HepG2 (cell line): Measurements from ENCODE around the gene MEF2B. TPM values are rescaled to one million over a fixed set of nuclear protein-coding genes. Genes with fewer than 3 reads are reported as not detected.
A peak's percentile ranks its signal among the peaks of the same experiment; 100 is the strongest.

Source experiments
- BRD4 ChIP-seq: sonication (generic); formaldehyde crosslinking; IDR thresholded peaks from 2 replicates; pipeline ENCODE4 v1.4.0; 2020; ENCODE audit warnings: missing genetic modification reagents
- GATAD2A ChIP-seq: IDR thresholded peaks from 2 replicates; pipeline ENCODE4 v1.6.1; 2016
- HMG20A ChIP-seq: IDR thresholded peaks from 2 replicates; pipeline ENCODE4 v1.6.1; 2016; ENCODE audit warnings: borderline replicate concordance
- IKZF4 ChIP-seq: sonication (generic); formaldehyde crosslinking; IDR thresholded peaks from 2 replicates; pipeline ENCODE4 v1.5.1; 2020; ENCODE audit warnings: borderline replicate concordance, mild to moderate bottlenecking, low read depth, missing genetic modification reagents; ENCODE audit errors: not compliant biosample characterization
- ISL2 ChIP-seq: sonication (generic); formaldehyde crosslinking; IDR thresholded peaks from 2 replicates; pipeline ENCODE4 v1.5.0; 2020; ENCODE audit warnings: missing genetic modification reagents
- MIXL1 ChIP-seq: IDR thresholded peaks from 2 replicates; pipeline ENCODE4 v1.6.1; 2016
- MXI1 ChIP-seq: IDR thresholded peaks from 3 replicates; pipeline ENCODE4 v1.6.1; 2012; ENCODE audit warnings: low read depth, low read length, inconsistent platforms, borderline replicate concordance
- NFIB ChIP-seq: sonication (generic); formaldehyde crosslinking; IDR thresholded peaks from 2 replicates; pipeline ENCODE4 v1.9.0; 2021; ENCODE audit warnings: missing genetic modification reagents, mild to moderate bottlenecking, borderline replicate concordance
- NR1H2 ChIP-seq: sonication (generic); formaldehyde crosslinking; IDR thresholded peaks from 2 replicates; pipeline ENCODE4 v1.8.1; 2022; ENCODE audit warnings: low read depth, missing genetic modification reagents, borderline replicate concordance
- NR2F1 ChIP-seq, 2 experiments: fragments of 450-650 bp in 1 of 2; formaldehyde crosslinking in 1 of 2; IDR thresholded peaks; 2 replicates each; pipeline versions ENCODE4 v1.5.0 to v1.6.1; 2016 to 2020; ENCODE audit warnings: mild to moderate bottlenecking in 1 of 2, missing compliant biosample characterization in 1 of 2, missing genetic modification reagents in 1 of 2, moderate library complexity in 1 of 2
- ZBTB7A ChIP-seq: sonication (generic); formaldehyde crosslinking; IDR thresholded peaks from 2 replicates; pipeline ENCODE4 v1.8.0; 2022; ENCODE audit warnings: mild to moderate bottlenecking, missing genetic modification reagents
- ZNF543 ChIP-seq: sonication (generic); formaldehyde crosslinking; IDR thresholded peaks from 2 replicates; pipeline ENCODE4 v1.4.0; 2020; ENCODE audit warnings: mild to moderate bottlenecking, missing genetic modification reagents
- ZZZ3 ChIP-seq: sonication (generic); formaldehyde crosslinking; IDR thresholded peaks from 2 replicates; pipeline ENCODE4 v1.4.0; 2020; ENCODE audit warnings: missing genetic modification reagents, mild to moderate bottlenecking, borderline replicate concordance
- polyA plus RNA-seq, 8 experiments: library from polyadenylated mRNA; depleted of rRNA in 3 of 8; stranded (reverse) in 7 of 8; unstranded in 1 of 8; fragments of >200 nt; fragmentation: Illumina TruSeq in 4 of 8; extraction: Trizol in 4 of 8; gene quantifications; 2 replicates each; pipeline versions ENCODE4 v1.2.1 to v1.2.3, GENCODE V29; 2011 to 2016; ENCODE audit warnings: low read depth in 4 of 8, missing spikeins in 1 of 8, mixed read lengths in 1 of 8; ENCODE audit not compliant: insufficient read depth in 1 of 8
- total RNA-seq, 5 experiments: library from RNA; depleted of rRNA; stranded (reverse); fragments of >200 nt; fragmentation: Illumina TruSeq; extraction: Trizol; gene quantifications; 2 replicates each; pipeline ENCODE4 v1.2.3, GENCODE V29; 2016; ENCODE audit warnings: low read depth in 1 of 5
- TF ChIP-seq, protein P1 (sequence below): sonication (generic); formaldehyde crosslinking; IDR thresholded peaks from 2 replicates; pipeline ENCODE4 v1.4.0; 2020; ENCODE audit warnings: mild to moderate bottlenecking, missing genetic modification reagents
- TF ChIP-seq, protein P2 (sequence below): sonication (generic); formaldehyde crosslinking; IDR thresholded peaks from 2 replicates; pipeline ENCODE4 v1.9.0; 2021; ENCODE audit warnings: mild to moderate bottlenecking, missing genetic modification reagents
- TF ChIP-seq, protein P3 (sequence below): sonication (generic); formaldehyde crosslinking; IDR thresholded peaks from 2 replicates; pipeline ENCODE4 v1.4.0; 2020; ENCODE audit warnings: missing genetic modification reagents

Gene MEF2B
- total and polyA plus RNA-seq, 2 of the 13 experiments (the other 11 are each of a cell fraction or from before 2014, with no cell fraction given), result 1.2 to 1.7 TPM

DNA sequence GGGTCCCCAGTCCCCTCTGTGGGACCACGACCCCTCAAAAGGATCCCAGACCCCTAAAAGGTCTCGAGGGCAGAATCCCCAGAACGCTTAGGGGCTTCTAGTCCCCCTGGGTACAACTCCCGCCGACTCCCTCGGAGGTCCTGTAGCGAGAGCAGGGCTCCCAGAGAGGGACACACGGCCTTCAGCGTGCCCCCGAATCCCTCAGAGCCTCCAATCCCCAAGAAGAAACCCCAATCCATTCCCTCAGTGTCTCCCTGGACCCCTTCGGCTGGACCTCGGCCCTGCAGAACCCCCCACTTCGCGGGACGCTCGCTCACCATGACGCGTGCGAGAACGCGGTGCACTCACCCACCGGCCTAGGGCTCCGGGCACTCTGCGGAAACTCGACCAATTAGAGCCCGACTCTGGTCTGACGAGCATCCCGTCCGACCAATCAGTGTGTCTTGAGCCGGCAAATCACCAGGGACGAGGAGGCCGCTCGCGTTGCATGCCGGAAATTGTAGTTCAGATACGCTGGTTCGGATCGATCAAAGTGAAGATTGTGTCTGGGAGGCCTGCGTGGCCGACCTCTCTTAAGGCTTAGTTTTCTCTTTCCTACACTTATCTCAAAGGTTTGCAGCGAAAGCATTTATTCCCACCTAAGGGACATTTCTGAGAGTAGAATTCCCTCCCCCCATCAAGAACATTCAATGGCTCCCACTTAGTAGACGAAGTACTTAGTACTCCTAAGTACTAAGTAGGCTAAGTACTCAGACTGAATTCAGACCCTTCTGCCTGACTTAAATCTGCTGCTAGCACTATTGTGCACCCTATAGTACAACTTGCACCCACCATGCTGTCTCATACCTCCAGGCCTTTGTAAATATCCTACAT, 31.7 kb downstream of the MEF2B start, which contains the start of gene TMEM161A (continued):
- TF ChIP-seq, protein P1, sequence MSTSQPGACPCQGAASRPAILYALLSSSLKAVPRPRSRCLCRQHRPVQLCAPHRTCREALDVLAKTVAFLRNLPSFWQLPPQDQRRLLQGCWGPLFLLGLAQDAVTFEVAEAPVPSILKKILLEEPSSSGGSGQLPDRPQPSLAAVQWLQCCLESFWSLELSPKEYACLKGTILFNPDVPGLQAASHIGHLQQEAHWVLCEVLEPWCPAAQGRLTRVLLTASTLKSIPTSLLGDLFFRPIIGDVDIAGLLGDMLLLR (CRISPR knock-in tag), result no peak
- TF ChIP-seq BRD4 (CRISPR knock-in tag), result no peak
- peak; percentile 38; the same call in 1 of the 2 replicates for TF ChIP-seq GATAD2A (CRISPR knock-in tag)
- no peak; the same call in 1 of the 2 replicates for TF ChIP-seq ZZZ3 (CRISPR knock-in tag)
- TF ChIP-seq IKZF4 (CRISPR knock-in tag), result peak; percentile 83
- 0 out of 2 replicates have a peak, but pooled peaks have one; percentile 31 for TF ChIP-seq ZNF543 (CRISPR knock-in tag)
- no peak for TF ChIP-seq NR1H2 (CRISPR knock-in tag)
- peak; percentile 79; the same call in 1 of the 3 replicates for TF ChIP-seq MXI1
- no peak for TF ChIP-seq NFIB (CRISPR knock-in tag)
- TF ChIP-seq NR2F1 (CRISPR knock-in tag; IDR thresholded peaks at IDR 0.05), result no peak
- TF ChIP-seq ZBTB7A (CRISPR knock-in tag), result 0 out of 2 replicates have a peak, but pooled peaks have one; percentile 6
- TF ChIP-seq, protein P2, sequence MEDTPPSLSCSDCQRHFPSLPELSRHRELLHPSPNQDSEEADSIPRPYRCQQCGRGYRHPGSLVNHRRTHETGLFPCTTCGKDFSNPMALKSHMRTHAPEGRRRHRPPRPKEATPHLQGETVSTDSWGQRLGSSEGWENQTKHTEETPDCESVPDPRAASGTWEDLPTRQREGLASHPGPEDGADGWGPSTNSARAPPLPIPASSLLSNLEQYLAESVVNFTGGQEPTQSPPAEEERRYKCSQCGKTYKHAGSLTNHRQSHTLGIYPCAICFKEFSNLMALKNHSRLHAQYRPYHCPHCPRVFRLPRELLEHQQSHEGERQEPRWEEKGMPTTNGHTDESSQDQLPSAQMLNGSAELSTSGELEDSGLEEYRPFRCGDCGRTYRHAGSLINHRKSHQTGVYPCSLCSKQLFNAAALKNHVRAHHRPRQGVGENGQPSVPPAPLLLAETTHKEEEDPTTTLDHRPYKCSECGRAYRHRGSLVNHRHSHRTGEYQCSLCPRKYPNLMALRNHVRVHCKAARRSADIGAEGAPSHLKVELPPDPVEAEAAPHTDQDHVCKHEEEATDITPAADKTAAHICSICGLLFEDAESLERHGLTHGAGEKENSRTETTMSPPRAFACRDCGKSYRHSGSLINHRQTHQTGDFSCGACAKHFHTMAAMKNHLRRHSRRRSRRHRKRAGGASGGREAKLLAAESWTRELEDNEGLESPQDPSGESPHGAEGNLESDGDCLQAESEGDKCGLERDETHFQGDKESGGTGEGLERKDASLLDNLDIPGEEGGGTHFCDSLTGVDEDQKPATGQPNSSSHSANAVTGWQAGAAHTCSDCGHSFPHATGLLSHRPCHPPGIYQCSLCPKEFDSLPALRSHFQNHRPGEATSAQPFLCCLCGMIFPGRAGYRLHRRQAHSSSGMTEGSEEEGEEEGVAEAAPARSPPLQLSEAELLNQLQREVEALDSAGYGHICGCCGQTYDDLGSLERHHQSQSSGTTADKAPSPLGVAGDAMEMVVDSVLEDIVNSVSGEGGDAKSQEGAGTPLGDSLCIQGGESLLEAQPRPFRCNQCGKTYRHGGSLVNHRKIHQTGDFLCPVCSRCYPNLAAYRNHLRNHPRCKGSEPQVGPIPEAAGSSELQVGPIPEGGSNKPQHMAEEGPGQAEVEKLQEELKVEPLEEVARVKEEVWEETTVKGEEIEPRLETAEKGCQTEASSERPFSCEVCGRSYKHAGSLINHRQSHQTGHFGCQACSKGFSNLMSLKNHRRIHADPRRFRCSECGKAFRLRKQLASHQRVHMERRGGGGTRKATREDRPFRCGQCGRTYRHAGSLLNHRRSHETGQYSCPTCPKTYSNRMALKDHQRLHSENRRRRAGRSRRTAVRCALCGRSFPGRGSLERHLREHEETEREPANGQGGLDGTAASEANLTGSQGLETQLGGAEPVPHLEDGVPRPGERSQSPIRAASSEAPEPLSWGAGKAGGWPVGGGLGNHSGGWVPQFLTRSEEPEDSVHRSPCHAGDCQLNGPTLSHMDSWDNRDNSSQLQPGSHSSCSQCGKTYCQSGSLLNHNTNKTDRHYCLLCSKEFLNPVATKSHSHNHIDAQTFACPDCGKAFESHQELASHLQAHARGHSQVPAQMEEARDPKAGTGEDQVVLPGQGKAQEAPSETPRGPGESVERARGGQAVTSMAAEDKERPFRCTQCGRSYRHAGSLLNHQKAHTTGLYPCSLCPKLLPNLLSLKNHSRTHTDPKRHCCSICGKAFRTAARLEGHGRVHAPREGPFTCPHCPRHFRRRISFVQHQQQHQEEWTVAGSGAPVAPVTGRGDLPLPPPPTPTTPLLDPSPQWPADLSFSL (CRISPR knock-in tag), result no peak
- no peak for TF ChIP-seq MIXL1
- no peak for TF ChIP-seq HMG20A (CRISPR knock-in tag)
- no peak for TF ChIP-seq ISL2 (CRISPR knock-in tag)
- TF ChIP-seq, protein P3, sequence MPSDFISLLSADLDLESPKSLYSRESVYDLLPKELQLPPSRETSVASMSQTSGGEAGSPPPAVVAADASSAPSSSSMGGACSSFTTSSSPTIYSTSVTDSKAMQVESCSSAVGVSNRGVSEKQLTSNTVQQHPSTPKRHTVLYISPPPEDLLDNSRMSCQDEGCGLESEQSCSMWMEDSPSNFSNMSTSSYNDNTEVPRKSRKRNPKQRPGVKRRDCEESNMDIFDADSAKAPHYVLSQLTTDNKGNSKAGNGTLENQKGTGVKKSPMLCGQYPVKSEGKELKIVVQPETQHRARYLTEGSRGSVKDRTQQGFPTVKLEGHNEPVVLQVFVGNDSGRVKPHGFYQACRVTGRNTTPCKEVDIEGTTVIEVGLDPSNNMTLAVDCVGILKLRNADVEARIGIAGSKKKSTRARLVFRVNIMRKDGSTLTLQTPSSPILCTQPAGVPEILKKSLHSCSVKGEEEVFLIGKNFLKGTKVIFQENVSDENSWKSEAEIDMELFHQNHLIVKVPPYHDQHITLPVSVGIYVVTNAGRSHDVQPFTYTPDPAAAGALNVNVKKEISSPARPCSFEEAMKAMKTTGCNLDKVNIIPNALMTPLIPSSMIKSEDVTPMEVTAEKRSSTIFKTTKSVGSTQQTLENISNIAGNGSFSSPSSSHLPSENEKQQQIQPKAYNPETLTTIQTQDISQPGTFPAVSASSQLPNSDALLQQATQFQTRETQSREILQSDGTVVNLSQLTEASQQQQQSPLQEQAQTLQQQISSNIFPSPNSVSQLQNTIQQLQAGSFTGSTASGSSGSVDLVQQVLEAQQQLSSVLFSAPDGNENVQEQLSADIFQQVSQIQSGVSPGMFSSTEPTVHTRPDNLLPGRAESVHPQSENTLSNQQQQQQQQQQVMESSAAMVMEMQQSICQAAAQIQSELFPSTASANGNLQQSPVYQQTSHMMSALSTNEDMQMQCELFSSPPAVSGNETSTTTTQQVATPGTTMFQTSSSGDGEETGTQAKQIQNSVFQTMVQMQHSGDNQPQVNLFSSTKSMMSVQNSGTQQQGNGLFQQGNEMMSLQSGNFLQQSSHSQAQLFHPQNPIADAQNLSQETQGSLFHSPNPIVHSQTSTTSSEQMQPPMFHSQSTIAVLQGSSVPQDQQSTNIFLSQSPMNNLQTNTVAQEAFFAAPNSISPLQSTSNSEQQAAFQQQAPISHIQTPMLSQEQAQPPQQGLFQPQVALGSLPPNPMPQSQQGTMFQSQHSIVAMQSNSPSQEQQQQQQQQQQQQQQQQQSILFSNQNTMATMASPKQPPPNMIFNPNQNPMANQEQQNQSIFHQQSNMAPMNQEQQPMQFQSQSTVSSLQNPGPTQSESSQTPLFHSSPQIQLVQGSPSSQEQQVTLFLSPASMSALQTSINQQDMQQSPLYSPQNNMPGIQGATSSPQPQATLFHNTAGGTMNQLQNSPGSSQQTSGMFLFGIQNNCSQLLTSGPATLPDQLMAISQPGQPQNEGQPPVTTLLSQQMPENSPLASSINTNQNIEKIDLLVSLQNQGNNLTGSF (CRISPR knock-in tag), result 0 out of 2 replicates have a peak, but pooled peaks have one; percentile 33
